Common myeloid progenitor, CD34-positive (primary cell): ENCODE measurements around the gene SPAG17.

ENCODE experiments used
- CTCF ChIA-PET: fragments of 350-600 bp; sonication (Branson Sonifier 250); formaldehyde crosslinking; loops from one replicate; lab custom pipeline; 2021; ENCODE audit warnings: antibody characterized with exemption; lab: Charles Lee
- POLR2A ChIA-PET: fragments of 350-600 bp; sonication (Branson Sonifier 250); formaldehyde crosslinking; loops from one replicate; lab custom pipeline; 2021; ENCODE audit warnings: antibody characterized with exemption; lab: Charles Lee
- DNase-seq, 3 donors: peaks; one replicate each; pipeline versions ENCODE4 v3.0.0 to v3.0.0-alpha.2; 2013
- H3K27ac ChIP-seq, 2 experiments: 1 replicate in 1 of 2; 2 replicates in 1 of 2; pipeline ENCODE4 v1.7.0; 2013; ENCODE audit warnings: inconsistent platforms in 2 of 2, low read length in 2 of 2, mild to moderate bottlenecking in 2 of 2, low read depth in 1 of 2, moderate library complexity in 1 of 2; ENCODE audit not compliant: severe bottlenecking in 2 of 2, insufficient read depth in 1 of 2, poor library complexity in 1 of 2
- H3K27me3 ChIP-seq, 5 experiments: replicated peaks in 2 of 5; 1 replicate in 3 of 5; 2 replicates in 2 of 5; pipeline versions ENCODE4 v1.6.1 to v1.7.0; 2013; ENCODE audit warnings: low read length in 4 of 5, mild to moderate bottlenecking in 2 of 5, moderate library complexity in 2 of 5, inconsistent platforms in 1 of 5; ENCODE audit not compliant: insufficient read depth in 5 of 5, control insufficient read depth in 4 of 5
- H3K36me3 ChIP-seq, 4 experiments: 1 replicate in 2 of 4; 2 replicates in 2 of 4; pipeline versions ENCODE4 v1.6.1 to v1.7.0; 2013; ENCODE audit warnings: low read length in 3 of 4, control low read depth in 1 of 4, mild to moderate bottlenecking in 1 of 4; ENCODE audit not compliant: control insufficient read depth in 4 of 4, insufficient read depth in 4 of 4
- H3K4me1 ChIP-seq, 4 experiments: 1 replicate in 3 of 4; 2 replicates in 1 of 4; pipeline versions ENCODE4 v1.6.1 to v1.7.1; 2013; ENCODE audit warnings: low read length in 3 of 4, mild to moderate bottlenecking in 3 of 4, control low read depth in 1 of 4, inconsistent platforms in 1 of 4, moderate library complexity in 1 of 4; ENCODE audit not compliant: control insufficient read depth in 4 of 4, insufficient read depth in 4 of 4; ENCODE audit errors: control extremely low read depth in 1 of 4
- H3K4me3 ChIP-seq, 7 experiments: 1 replicate in 4 of 7; 2 replicates in 3 of 7; pipeline versions ENCODE4 v1.5.1 to v1.7.0; 2013; ENCODE audit warnings: mild to moderate bottlenecking in 7 of 7, low read length in 6 of 7, moderate library complexity in 6 of 7, inconsistent platforms in 2 of 7, low read depth in 2 of 7, control low read depth in 1 of 7; ENCODE audit not compliant: insufficient read depth in 4 of 7, control insufficient read depth in 1 of 7; ENCODE audit errors: extremely low read depth in 1 of 7
- H3K9me3 ChIP-seq, 5 experiments: 1 replicate in 4 of 5; 2 replicates in 1 of 5; pipeline versions ENCODE4 v1.6.1 to v1.7.1; 2013; ENCODE audit warnings: low read length in 4 of 5, mild to moderate bottlenecking in 2 of 5, inconsistent platforms in 1 of 5, low read depth in 1 of 5, moderate library complexity in 1 of 5; ENCODE audit not compliant: control insufficient read depth in 4 of 5, insufficient read depth in 2 of 5; ENCODE audit errors: control extremely low read depth in 1 of 5
- WGBS: methylation state at CpG from one replicate; pipeline ENCODE4 v1.1.5; 2013; ENCODE audit not compliant: insufficient coverage; 5-methylcytosine and 5-hydroxymethylcytosine counted together

SPAG17 gene

DNA sequence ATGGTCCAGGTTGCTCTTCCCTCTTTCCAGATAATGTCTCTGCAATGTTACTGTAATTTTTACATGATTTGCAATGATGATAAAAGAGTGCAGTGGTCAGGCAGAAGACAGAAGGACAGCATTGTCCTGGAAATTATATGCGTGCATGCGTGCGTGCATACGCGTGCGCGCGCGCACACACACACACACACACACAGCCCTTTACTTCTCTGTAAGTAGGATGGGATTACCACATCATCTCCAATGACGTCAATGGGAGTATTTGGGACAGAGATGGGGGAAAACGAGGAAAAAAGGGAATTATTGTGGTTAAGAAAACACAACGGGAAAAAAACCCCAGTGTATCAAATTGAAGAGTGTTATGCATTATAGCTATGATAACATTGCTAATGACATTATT, 99.7 kb downstream of the SPAG17 start:
- POLR2A ChIA-PET = no interaction called here
- CTCF ChIA-PET = no interaction called here

GRCh38 chr1:118084400-118084799, 100.6 kb downstream of the SPAG17 start:
- Histone ChIP-seq H3K4me3 (no peak overlapping the region), H3K27me3 (no peaks in the 10 kb centered on the region), H3K36me3 (no peaks in the 10 kb centered on the region), H3K4me1 (no peaks in the 10 kb centered on the region), H3K27ac (no peak overlapping the region), H3K9me3 (no peaks in the 10 kb centered on the region)
- CTCF ChIA-PET = no interaction called here
- POLR2A ChIA-PET = no interaction called here
- WGBS = 100% methylated on average over 1 of the region's 2 CpGs
- no peak for DNase-seq

More for the DNA sequence above, 99.7 kb downstream of the SPAG17 start:
- Histone ChIP-seq H3K27ac (no peak overlapping the region), H3K36me3 (no peaks in the 10 kb centered on the region), H3K4me1 (no peaks in the 10 kb centered on the region), H3K4me3 (no peak overlapping the region), H3K27me3 (no peaks in the 10 kb centered on the region), H3K9me3 (no peaks in the 10 kb centered on the region)
- no peak for DNase-seq
- WGBS = no CpG with 5 or more reads among the region's 12 CpGs

DNA sequence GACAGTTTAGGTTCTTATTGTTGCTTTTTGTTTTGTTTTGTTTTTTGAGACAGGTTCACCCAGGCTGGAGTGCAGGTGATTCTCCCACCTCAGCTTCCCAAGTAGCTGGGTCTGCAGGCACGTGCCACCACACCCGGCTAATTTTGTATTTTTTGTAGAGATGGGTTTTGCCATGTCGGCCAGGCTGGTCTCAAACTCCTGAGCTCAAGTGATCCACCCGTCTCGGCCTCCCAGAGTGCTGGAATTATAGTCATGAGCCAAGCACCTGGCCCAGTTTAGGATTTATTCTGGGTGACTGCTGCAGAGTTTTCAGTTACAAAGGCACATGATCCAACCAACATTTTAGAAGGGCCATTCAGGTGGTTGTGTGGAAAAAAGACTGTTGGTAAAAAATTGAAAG, 102.0 kb downstream of the SPAG17 start:
- H3K9me3 ChIP-seq = no peaks in the 10 kb centered on the region
- H3K27ac ChIP-seq = no peak overlapping the region
- no peak for DNase-seq
- 96% methylated on average over 3 of the region's 5 CpGs for WGBS
- ChIA-PET POLR2A (no interaction called here), CTCF (no interaction called here)
- H3K36me3 ChIP-seq = no peaks in the 10 kb centered on the region
- no peaks in the 10 kb centered on the region for H3K27me3 ChIP-seq
- H3K4me3 ChIP-seq = no peak overlapping the region
- no peaks in the 10 kb centered on the region for H3K4me1 ChIP-seq

DNA sequence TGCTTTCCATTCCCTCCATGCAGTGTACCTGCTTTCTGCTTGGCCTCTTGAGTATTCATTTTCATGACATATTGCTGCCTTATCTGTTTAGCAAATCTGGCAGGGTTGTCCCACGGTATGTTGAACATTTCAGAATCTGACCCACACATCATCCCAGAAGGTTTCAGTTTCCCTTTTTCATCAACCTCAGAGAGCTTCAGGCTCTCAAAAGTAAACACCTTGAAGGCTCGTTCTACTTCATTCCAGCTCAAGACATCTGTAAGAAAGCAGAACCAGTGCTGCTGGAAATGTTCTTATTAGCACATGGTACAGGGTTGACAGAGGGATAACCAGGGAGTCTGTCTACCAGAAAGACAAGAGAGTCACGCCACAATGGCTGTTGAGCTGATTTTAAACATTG, 103.6 kb downstream of the SPAG17 start:
- no peaks in the 10 kb centered on the region for H3K36me3 ChIP-seq
- DNase-seq = peak in 1 of 3 donors; percentile 0
- POLR2A ChIA-PET = no interaction called here
- CTCF ChIA-PET = no interaction called here
- no peaks in the 10 kb centered on the region for H3K27me3 ChIP-seq
- H3K4me1 ChIP-seq = no peaks in the 10 kb centered on the region
- WGBS = 58% methylated on average over 3 of the region's 3 CpGs
- H3K9me3 ChIP-seq = no peaks in the 10 kb centered on the region
- H3K27ac ChIP-seq = no peak overlapping the region
- H3K4me3 ChIP-seq = no peak overlapping the region

GRCh38 chr1:118077331-118078045, 107.5 kb downstream of the SPAG17 start:
- CTCF ChIA-PET = no interaction called here
- H3K4me1 ChIP-seq = no peaks in the 10 kb centered on the region
- WGBS = 100% methylated on average over 1 of the region's 2 CpGs
- DNase-seq = peak in 2 of 3 donors; percentile 14 to 24
- no peaks in the 10 kb centered on the region for H3K9me3 ChIP-seq
- H3K4me3 ChIP-seq = no peak overlapping the region
- no peaks in the 10 kb centered on the region for H3K36me3 ChIP-seq
- H3K27me3 ChIP-seq = peaks cover 0 to 2% (median 0%) of the 10 kb centered on the region in 5 experiments
- H3K27ac ChIP-seq = no peak overlapping the region
- POLR2A ChIA-PET = no interaction called here

DNA sequence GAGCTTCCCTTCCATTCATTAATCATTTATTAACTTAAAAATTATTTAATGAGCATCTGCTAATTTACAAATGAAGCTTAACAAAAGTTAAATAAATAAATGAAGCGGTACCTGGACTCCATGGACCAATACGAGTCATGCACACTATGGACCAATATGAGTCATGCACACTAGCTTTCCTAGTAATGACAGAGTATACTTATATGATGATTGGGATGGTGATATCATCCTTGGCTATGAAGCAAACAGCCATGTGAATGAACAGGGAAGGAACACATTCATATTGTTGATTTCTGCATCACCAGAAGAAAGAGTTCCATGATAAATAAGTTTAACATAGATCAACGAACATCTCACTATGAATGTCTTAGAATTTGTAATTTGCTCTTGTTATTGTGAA, 109.9 kb downstream of the SPAG17 start:
- CTCF ChIA-PET = no interaction called here
- H3K4me3 ChIP-seq = no peak overlapping the region
- peaks cover 0 to 2% (median 0%) of the 10 kb centered on the region in 5 experiments for H3K27me3 ChIP-seq
- no peak overlapping the region for H3K27ac ChIP-seq
- POLR2A ChIA-PET = no interaction called here
- 90% methylated on average over 2 of the region's 3 CpGs for WGBS
- no peak for DNase-seq
- H3K36me3 ChIP-seq = no peaks in the 10 kb centered on the region
- H3K9me3 ChIP-seq = no peaks in the 10 kb centered on the region
- H3K4me1 ChIP-seq = no peaks in the 10 kb centered on the region

- ChIA-PET POLR2A (no interaction called here), CTCF (no interaction called here)
- Histone ChIP-seq H3K27ac (no peak overlapping the region), H3K36me3 (no peaks in the 10 kb centered on the region), H3K4me1 (no peaks in the 10 kb centered on the region), H3K27me3 (peaks cover 0 to 2% (median 0%) of the 10 kb centered on the region in 5 experiments), H3K9me3 (no peaks in the 10 kb centered on the region), H3K4me3 (no peak overlapping the region)
- DNase-seq = peak in 1 of 3 donors; percentile 0
- 75% methylated on average over 7 of the region's 9 CpGs for WGBS
Observed at GRCh38 chr1:118073648-118074435, 111.2 kb downstream of the SPAG17 start.
